BJ (cell line): Measurements from ENCODE around the gene ADAMTSL5. TPM values are rescaled to one million over a fixed set of nuclear protein-coding genes. Genes with fewer than 3 reads are reported as not detected.
"Not testable (repeated sequence)": the region's sequence is repeated elsewhere in the genome, so short reads cannot be mapped to it uniquely, and the experiment has no call there.

Source experiments
- CTCF ChIA-PET: fragments of 350-600 bp; formaldehyde crosslinking; extraction: SDS; loops from one replicate; lab custom pipeline; 2021; ENCODE audit warnings: antibody characterized with exemption, inconsistent platforms; lab: Yijun Ruan, JAX
- POLR2A ChIA-PET: fragments of 300-600 bp; sonication (Branson Sonifier 250); formaldehyde crosslinking; extraction: SDS; loops from one replicate; lab custom pipeline; 2021; ENCODE audit warnings: antibody characterized with exemption; lab: Charles Lee
- DNase-seq: peaks from one replicate; pipeline ENCODE4 v3.0.0-alpha.2; 2011; ENCODE audit warnings: low read depth
- H3K27me3 ChIP-seq: 2 replicates; pipeline ENCODE4 v1.6.0; 2011; ENCODE audit warnings: low read length; ENCODE audit not compliant: control insufficient read depth, insufficient read depth
- H3K36me3 ChIP-seq: 2 replicates; pipeline ENCODE4 v1.5.1; 2011; ENCODE audit warnings: low read length; ENCODE audit not compliant: control insufficient read depth, insufficient read depth
- H3K4me3 ChIP-seq: 2 replicates; pipeline ENCODE4 v1.5.1; 2011; ENCODE audit warnings: low read depth, mild to moderate bottlenecking, control low read depth, low read length
- CTCF ChIP-seq: IDR thresholded peaks from 2 replicates; pipeline ENCODE4 v1.5.1; 2011; ENCODE audit warnings: low read depth, mild to moderate bottlenecking, control low read depth, inconsistent platforms, low read length, moderate library complexity; ENCODE audit not compliant: insufficient read depth
- polyA plus RNA-seq: library from polyadenylated mRNA; depleted of rRNA; stranded (reverse); fragments of >200 nt; gene quantifications from 2 replicates; pipeline ENCODE4 v1.2.3, GENCODE V29; 2011

The ADAMTSL5 gene
- polyA plus RNA-seq, 1 experiment, result 21.5 TPM

- ChIA-PET CTCF (interaction anchor here (0.6 to 0.9 kb wide), 2 partner anchors 12 to 237 kb away, joined by 3 read pairs; no protein-coding TSS in a partner anchor), POLR2A (no interaction called here)
- Histone ChIP-seq H3K4me3 (no peak overlapping the region), H3K36me3 (no peaks in the 10 kb centered on the region), H3K27me3 (no peaks in the 10 kb centered on the region; the same call in 1 of the 2 replicates)
- no peak for TF ChIP-seq CTCF
- no peak for DNase-seq
These were observed 22.2 kb upstream of the ADAMTSL5 start for GRCh38 chr19:1534972-1535371.

- CTCF ChIA-PET, result interaction anchor here (3.1 kb wide), 1 partner anchor 13 kb away, joined by 13 read pairs; no protein-coding TSS in a partner anchor
- Histone ChIP-seq H3K27me3 (no peaks in the 10 kb centered on the region; the same call in 1 of the 2 replicates), H3K4me3 (no peak overlapping the region), H3K36me3 (no peaks in the 10 kb centered on the region)
- no peak for DNase-seq
- POLR2A ChIA-PET, result no interaction called here
- TF ChIP-seq CTCF, result no peak
These were observed 20.8 kb upstream of the ADAMTSL5 start for GRCh38 chr19:1533510-1534150.

GRCh38 chr19:1532003-1532402, 19.2 kb upstream of the ADAMTSL5 start:
- DNase-seq, result no peak
- no peak overlapping the region for H3K4me3 ChIP-seq
- CTCF ChIA-PET, result interaction anchor here (3.1 kb wide), 1 partner anchor 14 kb away, joined by 13 read pairs; no protein-coding TSS in a partner anchor
- H3K27me3 ChIP-seq, result no peaks in the 10 kb centered on the region; the same call in 1 of the 2 replicates
- POLR2A ChIA-PET, result no interaction called here
- TF ChIP-seq CTCF, result no peak
- H3K36me3 ChIP-seq, result no peaks in the 10 kb centered on the region

- H3K4me3 ChIP-seq, result no peak overlapping the region
- POLR2A ChIA-PET, result no interaction called here
- H3K27me3 ChIP-seq, result no peaks in the 10 kb centered on the region; the same call in 1 of the 2 replicates
- DNase-seq, result no peak
- no peaks in the 10 kb centered on the region for H3K36me3 ChIP-seq
- CTCF ChIA-PET, result interaction anchor here (1.5 to 3.1 kb wide), 2 partner anchors 15 to 141 kb away, joined by 3 to 13 read pairs; no protein-coding TSS in a partner anchor
- TF ChIP-seq CTCF, result no peak
These were observed 18.8 kb upstream of the ADAMTSL5 start for GRCh38 chr19:1531587-1531986.

GRCh38 chr19:1530856-1531255, 18.0 kb upstream of the ADAMTSL5 start:
- H3K27me3 ChIP-seq, H3K4me3 ChIP-seq, H3K36me3 ChIP-seq, DNase-seq, POLR2A ChIA-PET: not testable (repeated sequence)
- CTCF ChIA-PET, result interaction anchor here (0.6 to 1.6 kb wide), 3 partner anchors 15 to 142 kb away, joined by 3 to 6 read pairs (median 4); no protein-coding TSS in a partner anchor

- Histone ChIP-seq H3K27me3 (peaks cover 7% of the 10 kb centered on the region), H3K4me3 (no peak overlapping the region), H3K36me3 (no peaks in the 10 kb centered on the region)
- CTCF ChIA-PET, result no interaction called here
- TF ChIP-seq CTCF, result no peak
- DNase-seq, result no peak
- POLR2A ChIA-PET, result no interaction called here
These were observed 16.6 kb upstream of the ADAMTSL5 start for GRCh38 chr19:1529430-1529816.
